HG03045 (cell line): Measurements from ENCODE around the gene STX16.
A peak's percentile ranks its signal among the peaks of the same experiment; 100 is the strongest.
"Not testable (repeated sequence)": the region's sequence is repeated elsewhere in the genome, so short reads cannot be mapped to it uniquely, and the experiment has no call there.

Source experiments
- ATAC-seq: cut with Tn5 transposase; IDR thresholded peaks from one replicate; pipeline ENCODE4 v1.9.1; 2021; ENCODE audit warnings: mild to moderate bottlenecking, moderate library complexity; ENCODE audit not compliant: unreplicated experiment

STX16 gene

GRCh38 chr20:58635279-58635665 lies 15.8 kb upstream of the STX16 start:
- ATAC-seq = no peak

GRCh38 chr20:58636396-58636982 lies 14.6 kb upstream of the STX16 start:
- no peak for ATAC-seq

GRCh38 chr20:58636983-58637421 lies 14.1 kb upstream of the STX16 start:
- ATAC-seq = no peak

GRCh38 chr20:58637466-58638213 lies 13.4 kb upstream of the STX16 start:
- ATAC-seq = no peak

- ATAC-seq = no peak
Observed at GRCh38 chr20:58638467-58639181, 12.5 kb upstream of the STX16 start.

GRCh38 chr20:58639182-58640146 lies 11.6 kb upstream of the STX16 start:
- ATAC-seq = no peak

- ATAC-seq = no peak
Observed at GRCh38 chr20:58640446-58640845, 10.6 kb upstream of the STX16 start.

GRCh38 chr20:58642441-58642840 lies 8.6 kb upstream of the STX16 start:
- ATAC-seq = no peak

- not testable (repeated sequence) for ATAC-seq
Observed at GRCh38 chr20:58642896-58643295, 8.2 kb upstream of the STX16 start.

- no peak for ATAC-seq
Observed at GRCh38 chr20:58645412-58645968, 5.6 kb upstream of the STX16 start.

- ATAC-seq = no peak
Observed at GRCh38 chr20:58646257-58646656, 4.8 kb upstream of the STX16 start.

- ATAC-seq = no peak
Observed at GRCh38 chr20:58646703-58647102, 4.4 kb upstream of the STX16 start.

- ATAC-seq = no peak
Observed at GRCh38 chr20:58647162-58647795, 3.8 kb upstream of the STX16 start.

GRCh38 chr20:58647796-58648501 lies 3.1 kb upstream of the STX16 start:
- ATAC-seq = no peak

- not testable (repeated sequence) for ATAC-seq
Observed at GRCh38 chr20:58648502-58648825, 2.6 kb upstream of the STX16 start.

- ATAC-seq = no peak
Observed at GRCh38 chr20:58649288-58650180, 1.5 kb upstream of the STX16 start.

GRCh38 chr20:58650181-58650775 lies 805 bp upstream of the STX16 start:
- peak; percentile 25 for ATAC-seq

- no peak for ATAC-seq
Observed at GRCh38 chr20:58651559-58651945, 469 bp downstream of the STX16 start.
